Liver (tissue), 3 donors: ENCODE data around the gene PKDREJ.

ENCODE experiments used
- CTCF ChIP-seq: fragments of 150-350 bp; IDR thresholded peaks from 2 replicates; pipeline ENCODE4 v1.5.1; 2017; ENCODE audit warnings: improper control_type of control experiment, low read depth, low read length; ENCODE audit not compliant: missing input control
- EGR1 ChIP-seq, 2 donors: IDR thresholded peaks; 2 replicates each; pipeline ENCODE4 v1.6.1; 2016 to 2018; ENCODE audit warnings: antibody characterized with exemption in 2 of 2, low read depth in 2 of 2
- FOXA1 ChIP-seq: IDR thresholded peaks from 2 replicates; pipeline ENCODE4 v1.6.1; 2016; ENCODE audit warnings: antibody characterized with exemption
- FOXA2 ChIP-seq: IDR thresholded peaks from 2 replicates; pipeline ENCODE4 v1.6.1; 2016; ENCODE audit warnings: antibody characterized with exemption
- JUND ChIP-seq, 2 donors: IDR thresholded peaks; 2 replicates each; pipeline ENCODE4 v1.6.1; 2016; ENCODE audit warnings: antibody characterized with exemption in 2 of 2
- MAX ChIP-seq: IDR thresholded peaks from 2 replicates; pipeline ENCODE4 v1.6.1; 2016; ENCODE audit warnings: antibody characterized with exemption
- RAD21 ChIP-seq, 2 donors: IDR thresholded peaks; 2 replicates each; pipeline ENCODE4 v1.6.1; 2016; ENCODE audit warnings: antibody characterized with exemption in 2 of 2, mild to moderate bottlenecking in 2 of 2
- REST ChIP-seq: IDR thresholded peaks from 2 replicates; pipeline ENCODE4 v1.6.1; 2016; ENCODE audit warnings: antibody characterized with exemption, mild to moderate bottlenecking
- SP1 ChIP-seq: IDR thresholded peaks from 2 replicates; pipeline ENCODE4 v1.6.1; 2018; ENCODE audit warnings: antibody characterized with exemption, mild to moderate bottlenecking
- TAF1 ChIP-seq: conservative IDR thresholded peaks from 2 replicates; pipeline ENCODE4 v1.6.1; 2016; ENCODE audit warnings: antibody characterized with exemption, mild to moderate bottlenecking
- YY1 ChIP-seq: IDR thresholded peaks from 2 replicates; pipeline ENCODE4 v1.6.1; 2016; ENCODE audit warnings: antibody characterized with exemption, mild to moderate bottlenecking
- donor health status: healthy.
- donor health status: healthy.

- TF ChIP-seq JUND (IDR thresholded peaks at IDR 0.05) (no peak), CTCF (no peak), REST (no peak), RAD21 (IDR thresholded peaks at IDR 0.05) (peak in 1 of 2 donors; percentile 33), FOXA1 (peak; percentile 26), MAX (no peak), FOXA2 (peak; percentile 44), EGR1 (IDR thresholded peaks at IDR 0.05; ENCODE audit: low read depth in 2 of 2) (no peak), SP1 (peak; percentile 8), YY1 (peak; percentile 53), TAF1 (peak; percentile 92)
Measured at GRCh38 chr22:46269564-46269963, 6.4 kb upstream of the PKDREJ start.
